ENCODE data around the gene MTX2. TPM values are rescaled to one million over a fixed set of nuclear protein-coding genes. Genes with fewer than 3 reads are reported as not detected.

Gene MTX2
- total RNA-seq, result 10 to 100 TPM; 12.4 to 13.2 TPM

GRCh38 chr2:176269319-176270099 is at the start of gene MTX2:
Gene MTX2, plus strand, starts transcription at chr2:176269442. Its CDS starts 188 bp downstream, at chr2:176269630.

Other genes with a start within 250 kb of the MTX2 start
- gene EVX2, start 185.5 kb upstream of the MTX2 start, total RNA-seq, result not detected
- gene HOXD13, start 176.7 kb upstream of the MTX2 start, total RNA-seq, result not detected
- gene HOXD12, start 169.6 kb upstream of the MTX2 start, total RNA-seq, result not detected
- not detected for gene HOXD11, start 162.2 kb upstream of the MTX2 start, total RNA-seq
- gene HOXD10, start 152.7 kb upstream of the MTX2 start, total RNA-seq, result not detected
- gene HOXD9, start 146.7 kb upstream of the MTX2 start, total RNA-seq, result not detected
- not detected for gene HOXD8, start 139.7 kb upstream of the MTX2 start, total RNA-seq
- gene HOXD4, start 117.9 kb upstream of the MTX2 start, total RNA-seq, result not detected
- not detected for gene HOXD3, start 112.1 kb upstream of the MTX2 start, total RNA-seq
- gene HOXD1, start 80.8 kb upstream of the MTX2 start, total RNA-seq, result not detected

Measured in activated naive CD4-positive, alpha-beta T cell treated with anti-CD3 and anti-CD28 coated beads, Interleukin-2, amount 10 ng/mL, durations not matched to agents 5 hours and 36 hours (primary cell).